CD4-positive, alpha-beta memory T cell (primary cell): ENCODE measurements around the gene CRADD. TPM values are rescaled to one million over a fixed set of nuclear protein-coding genes. Genes with fewer than 3 reads are reported as not detected.

ENCODE experiments used
- CTCF ChIA-PET: fragments of 350-600 bp; sonication (Branson Sonifier 250); formaldehyde crosslinking; loops from one replicate; lab custom pipeline; 2021; ENCODE audit warnings: inconsistent platforms; ENCODE audit not compliant: partially characterized antibody; lab: Charles Lee
- POLR2A ChIA-PET: fragments of 350-600 bp; sonication (Branson Sonifier 250); formaldehyde crosslinking; loops from one replicate; lab custom pipeline; 2021; ENCODE audit not compliant: partially characterized antibody; lab: Charles Lee
- DNase-seq, 5 donors: peaks; one replicate each; pipeline versions ENCODE4 v3.0.0 to v3.0.0-alpha.2; 2020 to 2022; ENCODE audit warnings: mixed read lengths in 1 of 5
- H3K27ac ChIP-seq: one replicate; pipeline ENCODE4 v1.7.0; 2013; ENCODE audit warnings: low read depth, low read length
- H3K27me3 ChIP-seq: 2 replicates; pipeline ENCODE4 v1.7.0; 2013; ENCODE audit warnings: mild to moderate bottlenecking, low read length, moderate library complexity; ENCODE audit not compliant: insufficient read depth
- H3K36me3 ChIP-seq: 2 replicates; pipeline ENCODE4 v1.7.0; 2013; ENCODE audit warnings: mild to moderate bottlenecking, low read length, moderate library complexity; ENCODE audit not compliant: insufficient read depth
- H3K4me1 ChIP-seq: 2 replicates; pipeline ENCODE4 v1.7.0; 2013; ENCODE audit warnings: mild to moderate bottlenecking, low read length, moderate library complexity; ENCODE audit not compliant: insufficient read depth
- H3K4me3 ChIP-seq, 2 donors: one replicate each; pipeline ENCODE4 v1.7.0; 2013; ENCODE audit warnings: low read length in 2 of 2, mild to moderate bottlenecking in 1 of 2
- H3K9me3 ChIP-seq, 2 donors: one replicate each; pipeline ENCODE4 v1.7.0; 2013; ENCODE audit warnings: low read length in 2 of 2, control low read depth in 1 of 2; ENCODE audit not compliant: control insufficient read depth in 1 of 2
- H3K27ac Mint-ChIP-seq, 7 donors: one replicate each; pipeline ENCODE4 v1.8.0; 2020 to 2021; ENCODE audit warnings: mixed read lengths in 7 of 7, mild to moderate bottlenecking in 6 of 7, inconsistent platforms in 3 of 7, moderate library complexity in 3 of 7
- H3K27me3 Mint-ChIP-seq, 2 donors: one replicate each; pipeline ENCODE4 v1.8.0; 2020 to 2021; ENCODE audit warnings: mixed read lengths in 2 of 2
- H3K36me3 Mint-ChIP-seq, 2 donors: one replicate each; pipeline ENCODE4 v1.8.0; 2020 to 2021; ENCODE audit warnings: mixed read lengths in 2 of 2, inconsistent platforms in 1 of 2, mild to moderate bottlenecking in 1 of 2
- H3K4me1 Mint-ChIP-seq, 4 donors: one replicate each; pipeline ENCODE4 v1.8.0; 2020 to 2021; ENCODE audit warnings: mixed read lengths in 4 of 4, mild to moderate bottlenecking in 1 of 4
- H3K4me3 Mint-ChIP-seq, 8 donors: one replicate each; pipeline ENCODE4 v1.8.0; 2020 to 2021; ENCODE audit warnings: mixed read lengths in 8 of 8, mild to moderate bottlenecking in 7 of 8, moderate library complexity in 6 of 8, inconsistent platforms in 3 of 8
- H3K9me3 Mint-ChIP-seq, 8 donors: one replicate each; pipeline ENCODE4 v1.8.0; 2020 to 2021; ENCODE audit warnings: mixed read lengths in 8 of 8, mild to moderate bottlenecking in 5 of 8, inconsistent platforms in 3 of 8, moderate library complexity in 1 of 8
- intact Hi-C: fragments of 100-400 bp; cut with micrococcal nuclease; formaldehyde crosslinking; loops from one replicate; pipeline ENCODE4 v1.15.1; 2023
- polyA plus RNA-seq, 2 donors: library from polyadenylated mRNA; unstranded; fragments of 300-500 nt; fragmentation: Illumina TruSeq; gene quantifications; one replicate each; pipeline ENCODE4 v1.2.3, GENCODE V29; 2021
- total RNA-seq, 2 experiments: library from RNA; stranded (reverse); gene quantifications; one replicate each; pipeline ENCODE4 v1.2.3, GENCODE V29; 2021

Gene CRADD
- total and polyA plus RNA-seq, 4 experiments from 2014 or later: 13.3 to 18.3 (median 15.9) TPM

DNA sequence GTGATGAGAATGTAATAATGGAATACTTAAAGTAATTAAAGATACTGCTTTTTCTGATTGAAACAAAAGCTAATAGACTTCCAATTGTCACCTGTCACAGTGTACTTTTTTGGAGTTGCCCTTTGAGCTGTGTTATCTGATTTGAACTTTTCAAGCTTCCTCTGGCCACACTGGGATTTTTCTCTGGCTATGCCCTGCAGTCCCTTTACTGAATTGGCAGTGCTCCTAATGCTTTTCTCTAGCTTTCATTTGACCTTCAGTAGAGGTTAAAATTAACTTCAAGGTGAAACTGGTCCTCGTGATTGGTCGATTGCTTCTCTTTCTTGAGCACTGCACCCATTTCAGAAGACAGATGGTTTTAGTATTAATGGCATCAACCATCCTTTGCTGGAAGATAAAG is 89.2 kb downstream of the CRADD start:
- H3K4me3 Mint-ChIP-seq: no peak overlapping the region
- no peaks in the 10 kb centered on the region for H3K36me3 Mint-ChIP-seq
- H3K36me3 ChIP-seq: no peaks in the 10 kb centered on the region
- DNase-seq: no peak
- no peaks in the 10 kb centered on the region for H3K27me3 Mint-ChIP-seq
- ChIA-PET POLR2A (interaction anchor here (1.6 to 2.9 kb wide), 2 partner anchors 309 to 335 kb away, joined by 3 to 18 read pairs; no protein-coding TSS in a partner anchor), CTCF (interaction anchor here (0.7 to 7.0 kb wide), 11 partner anchors 8 to 335 kb away, joined by 3 to 158 read pairs (median 4); no protein-coding TSS in a partner anchor)
- H3K4me3 ChIP-seq: no peak overlapping the region
- intact Hi-C loops: loop anchor here (5.0 kb wide), 1 partner anchor 264 kb away; no protein-coding TSS in a partner anchor
- H3K9me3 Mint-ChIP-seq: peaks cover 0 to 2% (median 0%) of the 10 kb centered on the region in 8 donors
- no peaks in the 10 kb centered on the region for H3K9me3 ChIP-seq
- H3K4me1 Mint-ChIP-seq: peaks cover 13 to 26% (median 19%) of the 10 kb centered on the region in 4 donors
- H3K4me1 ChIP-seq: peaks cover 17% of the 10 kb centered on the region
- peak overlapping the region in 2 of 7 donors; percentile 30 to 38 for H3K27ac Mint-ChIP-seq
- no peak overlapping the region for H3K27ac ChIP-seq
- no peaks in the 10 kb centered on the region for H3K27me3 ChIP-seq

DNA sequence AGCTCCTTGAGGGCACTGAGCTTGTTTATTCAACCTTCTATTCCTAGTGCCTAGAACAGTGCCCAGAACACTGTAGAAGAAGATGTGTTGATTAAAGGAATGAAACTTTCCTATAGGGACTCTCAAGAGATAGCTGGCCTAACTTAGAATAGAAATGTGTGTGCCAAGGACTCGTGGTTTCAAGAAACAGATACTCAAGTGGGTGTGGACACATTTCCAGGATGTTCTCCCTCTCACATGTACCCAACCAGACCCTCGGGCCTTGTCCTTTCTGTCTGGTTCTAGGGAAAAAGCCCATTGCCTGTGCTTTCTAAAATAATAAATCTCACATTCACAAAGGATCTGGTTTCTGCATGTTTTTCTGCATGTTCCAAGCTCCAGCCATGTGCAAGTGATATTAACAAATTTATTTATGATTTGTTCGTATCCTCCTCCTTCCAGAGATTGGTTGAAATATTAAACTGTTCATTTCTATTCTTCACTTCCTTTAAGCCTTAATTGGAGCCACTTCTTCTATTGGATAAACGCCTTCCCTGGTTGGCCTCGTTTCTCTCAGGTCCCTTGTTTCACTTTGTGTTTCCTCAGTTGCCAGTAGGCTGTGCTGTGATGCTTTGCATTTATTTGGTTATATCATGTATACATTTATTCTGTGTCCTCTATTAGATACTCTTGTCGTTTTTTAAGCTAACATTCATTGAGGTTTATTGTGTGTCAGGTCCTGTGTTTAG is 89.8 kb downstream of the CRADD start:
- peaks cover 0 to 2% (median 0%) of the 10 kb centered on the region in 8 donors for H3K9me3 Mint-ChIP-seq
- Histone ChIP-seq H3K4me3 (no peak overlapping the region), H3K27ac (no peak overlapping the region), H3K27me3 (no peaks in the 10 kb centered on the region), H3K36me3 (no peaks in the 10 kb centered on the region), H3K9me3 (no peaks in the 10 kb centered on the region), H3K4me1 (peaks cover 23% of the 10 kb centered on the region)
- peaks cover 18 to 32% (median 24%) of the 10 kb centered on the region in 4 donors for H3K4me1 Mint-ChIP-seq
- intact Hi-C loops: loop anchor here (1.0 to 5.0 kb wide), 3 partner anchors 265 to 334 kb away; no protein-coding TSS in a partner anchor
- H3K4me3 Mint-ChIP-seq: peak overlapping the region in 5 of 8 donors; percentile 1 to 60 (median 21)
- DNase-seq: peak; percentile 33 to 58 (median 37)
- CTCF ChIA-PET: interaction anchor here (0.6 to 7.0 kb wide), 17 partner anchors 8 to 334 kb away, joined by 3 to 158 read pairs (median 3); no protein-coding TSS in a partner anchor
- H3K36me3 Mint-ChIP-seq: no peaks in the 10 kb centered on the region
- peak overlapping the region; percentile 2 to 83 (median 12) for H3K27ac Mint-ChIP-seq
- no peaks in the 10 kb centered on the region for H3K27me3 Mint-ChIP-seq
- POLR2A ChIA-PET: interaction anchor here (0.9 to 2.9 kb wide), 4 partner anchors 18 to 335 kb away, joined by 3 to 18 read pairs (median 4); no protein-coding TSS in a partner anchor

DNA sequence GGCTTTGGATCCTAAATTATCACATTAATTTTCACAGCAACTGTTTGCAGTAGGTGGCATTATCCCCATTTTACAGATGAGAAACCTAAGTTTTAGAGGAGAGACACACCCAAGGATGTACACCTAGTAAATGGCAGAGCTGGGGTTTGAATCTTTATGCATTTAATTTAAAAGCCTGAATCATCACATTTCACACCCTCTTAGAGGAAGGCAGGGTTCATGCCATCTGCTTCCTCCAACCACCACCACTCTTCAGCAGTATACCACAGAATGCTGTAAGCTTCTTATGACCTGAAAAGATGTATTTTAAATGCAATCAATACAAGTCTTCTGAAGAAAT is 90.3 kb downstream of the CRADD start:
- peaks cover 29% of the 10 kb centered on the region for H3K4me1 ChIP-seq
- ChIA-PET CTCF (interaction anchor here (0.6 to 7.0 kb wide), 12 partner anchors 8 to 334 kb away, joined by 3 to 158 read pairs (median 4); no protein-coding TSS in a partner anchor), POLR2A (interaction anchor here (0.9 to 2.9 kb wide), 4 partner anchors 18 to 334 kb away, joined by 3 to 18 read pairs (median 4); no protein-coding TSS in a partner anchor)
- H3K36me3 Mint-ChIP-seq: no peaks in the 10 kb centered on the region
- H3K27ac ChIP-seq: no peak overlapping the region
- H3K4me3 ChIP-seq: no peak overlapping the region
- intact Hi-C loops: loop anchor here (1.0 to 5.0 kb wide), 3 partner anchors 265 to 334 kb away; no protein-coding TSS in a partner anchor
- H3K9me3 ChIP-seq: no peaks in the 10 kb centered on the region
- H3K4me1 Mint-ChIP-seq: peaks cover 23 to 37% (median 29%) of the 10 kb centered on the region in 4 donors
- H3K4me3 Mint-ChIP-seq: peak overlapping the region in 3 of 8 donors; percentile 11 to 60 (median 21)
- no peaks in the 10 kb centered on the region for H3K36me3 ChIP-seq
- peaks cover 0 to 2% (median 0%) of the 10 kb centered on the region in 8 donors for H3K9me3 Mint-ChIP-seq
- H3K27me3 ChIP-seq: no peaks in the 10 kb centered on the region
- peak overlapping the region in 5 of 7 donors; percentile 2 to 83 (median 12) for H3K27ac Mint-ChIP-seq
- H3K27me3 Mint-ChIP-seq: no peaks in the 10 kb centered on the region
- DNase-seq: peak in 1 of 5 donors; percentile 11

GRCh38 chr12:93772003-93772700 is 95.0 kb downstream of the CRADD start:
- Histone ChIP-seq H3K4me3 (no peak overlapping the region), H3K4me1 (peaks cover 26% of the 10 kb centered on the region), H3K9me3 (no peaks in the 10 kb centered on the region), H3K27me3 (no peaks in the 10 kb centered on the region), H3K27ac (no peak overlapping the region), H3K36me3 (no peaks in the 10 kb centered on the region)
- CTCF ChIA-PET: interaction anchor here (4.1 kb wide), 1 partner anchor 329 kb away, joined by 27 read pairs; no protein-coding TSS in a partner anchor
- Mint-ChIP-seq H3K27me3 (no peaks in the 10 kb centered on the region), H3K27ac (peak overlapping the region in 5 of 7 donors; percentile 14 to 45 (median 38)), H3K36me3 (peaks cover 3 to 5% of the 10 kb centered on the region in 2 donors), H3K9me3 (peaks cover 0 to 3% (median 0%) of the 10 kb centered on the region in 8 donors), H3K4me3 (peak overlapping the region in 4 of 8 donors; percentile 13 to 40 (median 16)), H3K4me1 (peaks cover 21 to 39% (median 33%) of the 10 kb centered on the region in 4 donors)
- no peak for DNase-seq
- POLR2A ChIA-PET: no interaction called here
- intact Hi-C loops: no loop called here

- Mint-ChIP-seq H3K4me3 (peak overlapping the region in 2 of 8 donors; percentile 40 to 48), H3K9me3 (peaks cover 0 to 3% (median 0%) of the 10 kb centered on the region in 8 donors), H3K27me3 (no peaks in the 10 kb centered on the region), H3K36me3 (peaks cover 5 to 6% of the 10 kb centered on the region in 2 donors), H3K4me1 (peaks cover 15 to 30% (median 24%) of the 10 kb centered on the region in 4 donors), H3K27ac (peak overlapping the region in 6 of 7 donors; percentile 38 to 88 (median 64))
- H3K4me1 ChIP-seq: peaks cover 16% of the 10 kb centered on the region
- peak in 4 of 5 donors; percentile 11 to 69 (median 36) for DNase-seq
- H3K36me3 ChIP-seq: no peaks in the 10 kb centered on the region
- H3K27ac ChIP-seq: no peak overlapping the region
- POLR2A ChIA-PET: no interaction called here
- intact Hi-C loops: no loop called here
- no peaks in the 10 kb centered on the region for H3K9me3 ChIP-seq
- CTCF ChIA-PET: interaction anchor here (4.1 kb wide), 1 partner anchor 328 kb away, joined by 27 read pairs; no protein-coding TSS in a partner anchor
- H3K27me3 ChIP-seq: no peaks in the 10 kb centered on the region
- no peak overlapping the region for H3K4me3 ChIP-seq
These were observed 96.1 kb downstream of the CRADD start for GRCh38 chr12:93773122-93773871.

DNA sequence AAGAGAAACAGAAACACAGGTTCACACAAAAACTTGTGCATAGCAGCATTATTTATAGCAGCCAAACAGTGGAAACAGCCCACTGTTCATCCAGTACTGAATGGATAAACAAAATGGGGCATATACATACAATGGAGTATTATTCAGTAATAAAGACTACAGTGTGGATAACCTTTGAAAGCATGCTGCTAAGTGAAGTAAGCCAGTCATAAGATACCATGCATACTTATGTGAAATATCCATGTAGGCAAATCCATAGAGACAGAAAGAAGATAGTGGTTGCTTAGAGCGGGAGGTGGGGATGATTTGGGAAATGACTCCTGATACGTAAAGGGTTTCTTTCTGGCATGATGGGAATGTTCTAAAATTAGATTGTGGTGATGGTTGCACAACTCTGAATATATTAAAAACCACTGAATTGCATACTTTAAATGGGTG is 99.4 kb downstream of the CRADD start:
- peaks cover 5 to 18% of the 10 kb centered on the region in 2 donors for H3K36me3 Mint-ChIP-seq
- CTCF ChIA-PET: no interaction called here
- Histone ChIP-seq H3K9me3 (no peaks in the 10 kb centered on the region), H3K4me3 (no peak overlapping the region), H3K4me1 (peaks cover 14% of the 10 kb centered on the region), H3K27ac (no peak overlapping the region), H3K36me3 (no peaks in the 10 kb centered on the region), H3K27me3 (no peaks in the 10 kb centered on the region)
- DNase-seq: no peak
- intact Hi-C loops: no loop called here
- no peaks in the 10 kb centered on the region for H3K27me3 Mint-ChIP-seq
- peaks cover 11 to 33% (median 21%) of the 10 kb centered on the region in 4 donors for H3K4me1 Mint-ChIP-seq
- POLR2A ChIA-PET: no interaction called here
- no peak overlapping the region for H3K27ac Mint-ChIP-seq
- peaks cover 0 to 5% (median 0%) of the 10 kb centered on the region in 8 donors for H3K9me3 Mint-ChIP-seq
- no peak overlapping the region for H3K4me3 Mint-ChIP-seq
